PC-9 (cell line): Measurements from ENCODE around the gene ACADS.

ENCODE experiments used
- EZH2 ChIP-seq: fragments of 200-600 bp; sonication (generic); IDR thresholded peaks from 2 replicates; pipeline ENCODE4 v1.8.0; 2017; ENCODE audit warnings: antibody characterized with exemption, low read depth
- TF ChIP-seq, protein P1 (sequence below): fragments of 200-600 bp; sonication (generic); conservative IDR thresholded peaks from 2 replicates; pipeline ENCODE4 v1.6.1; 2017; ENCODE audit warnings: mixed run types, antibody characterized with exemption, mild to moderate bottlenecking, moderate library complexity

GRCh38 chr12:120750806-120751205 lies 25.2 kb downstream of the ACADS start:
- TF ChIP-seq, protein P1, sequence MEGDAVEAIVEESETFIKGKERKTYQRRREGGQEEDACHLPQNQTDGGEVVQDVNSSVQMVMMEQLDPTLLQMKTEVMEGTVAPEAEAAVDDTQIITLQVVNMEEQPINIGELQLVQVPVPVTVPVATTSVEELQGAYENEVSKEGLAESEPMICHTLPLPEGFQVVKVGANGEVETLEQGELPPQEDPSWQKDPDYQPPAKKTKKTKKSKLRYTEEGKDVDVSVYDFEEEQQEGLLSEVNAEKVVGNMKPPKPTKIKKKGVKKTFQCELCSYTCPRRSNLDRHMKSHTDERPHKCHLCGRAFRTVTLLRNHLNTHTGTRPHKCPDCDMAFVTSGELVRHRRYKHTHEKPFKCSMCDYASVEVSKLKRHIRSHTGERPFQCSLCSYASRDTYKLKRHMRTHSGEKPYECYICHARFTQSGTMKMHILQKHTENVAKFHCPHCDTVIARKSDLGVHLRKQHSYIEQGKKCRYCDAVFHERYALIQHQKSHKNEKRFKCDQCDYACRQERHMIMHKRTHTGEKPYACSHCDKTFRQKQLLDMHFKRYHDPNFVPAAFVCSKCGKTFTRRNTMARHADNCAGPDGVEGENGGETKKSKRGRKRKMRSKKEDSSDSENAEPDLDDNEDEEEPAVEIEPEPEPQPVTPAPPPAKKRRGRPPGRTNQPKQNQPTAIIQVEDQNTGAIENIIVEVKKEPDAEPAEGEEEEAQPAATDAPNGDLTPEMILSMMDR, result no peak
- no peak for TF ChIP-seq EZH2
